ENCODE data around the gene SERPINA12.

DNA sequence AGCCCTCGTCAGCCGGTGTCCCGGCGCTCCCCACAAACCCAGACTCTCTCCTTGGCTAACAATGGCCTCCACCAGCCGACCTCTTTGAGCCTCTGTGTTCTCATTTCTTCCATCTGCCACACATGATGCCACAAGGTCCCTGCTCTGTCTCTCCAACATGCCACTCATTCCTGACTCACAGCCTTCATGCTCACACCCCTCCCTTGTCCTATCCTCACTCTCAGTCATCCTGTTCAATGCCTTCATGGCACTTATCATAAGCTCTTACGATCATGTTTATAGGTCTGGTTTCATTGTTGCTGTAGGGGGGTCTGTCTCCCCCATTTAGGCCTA lies 47.1 kb downstream of the SERPINA12 start:
- TF ChIP-seq POLR2AphosphoS5 (IDR thresholded peaks at IDR 0.05; ENCODE audit: low read depth): no peak
- no peak for TF ChIP-seq EZH2 (IDR thresholded peaks at IDR 0.05; ENCODE audit: low read depth, unreplicated experiment)
- TF ChIP-seq, protein P1, sequence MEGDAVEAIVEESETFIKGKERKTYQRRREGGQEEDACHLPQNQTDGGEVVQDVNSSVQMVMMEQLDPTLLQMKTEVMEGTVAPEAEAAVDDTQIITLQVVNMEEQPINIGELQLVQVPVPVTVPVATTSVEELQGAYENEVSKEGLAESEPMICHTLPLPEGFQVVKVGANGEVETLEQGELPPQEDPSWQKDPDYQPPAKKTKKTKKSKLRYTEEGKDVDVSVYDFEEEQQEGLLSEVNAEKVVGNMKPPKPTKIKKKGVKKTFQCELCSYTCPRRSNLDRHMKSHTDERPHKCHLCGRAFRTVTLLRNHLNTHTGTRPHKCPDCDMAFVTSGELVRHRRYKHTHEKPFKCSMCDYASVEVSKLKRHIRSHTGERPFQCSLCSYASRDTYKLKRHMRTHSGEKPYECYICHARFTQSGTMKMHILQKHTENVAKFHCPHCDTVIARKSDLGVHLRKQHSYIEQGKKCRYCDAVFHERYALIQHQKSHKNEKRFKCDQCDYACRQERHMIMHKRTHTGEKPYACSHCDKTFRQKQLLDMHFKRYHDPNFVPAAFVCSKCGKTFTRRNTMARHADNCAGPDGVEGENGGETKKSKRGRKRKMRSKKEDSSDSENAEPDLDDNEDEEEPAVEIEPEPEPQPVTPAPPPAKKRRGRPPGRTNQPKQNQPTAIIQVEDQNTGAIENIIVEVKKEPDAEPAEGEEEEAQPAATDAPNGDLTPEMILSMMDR (conservative IDR thresholded peaks at IDR 0.05; ENCODE audit: low read depth in 2 of 2): no peak
- TF ChIP-seq, protein P2, sequence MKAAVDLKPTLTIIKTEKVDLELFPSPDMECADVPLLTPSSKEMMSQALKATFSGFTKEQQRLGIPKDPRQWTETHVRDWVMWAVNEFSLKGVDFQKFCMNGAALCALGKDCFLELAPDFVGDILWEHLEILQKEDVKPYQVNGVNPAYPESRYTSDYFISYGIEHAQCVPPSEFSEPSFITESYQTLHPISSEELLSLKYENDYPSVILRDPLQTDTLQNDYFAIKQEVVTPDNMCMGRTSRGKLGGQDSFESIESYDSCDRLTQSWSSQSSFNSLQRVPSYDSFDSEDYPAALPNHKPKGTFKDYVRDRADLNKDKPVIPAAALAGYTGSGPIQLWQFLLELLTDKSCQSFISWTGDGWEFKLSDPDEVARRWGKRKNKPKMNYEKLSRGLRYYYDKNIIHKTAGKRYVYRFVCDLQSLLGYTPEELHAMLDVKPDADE (IDR thresholded peaks at IDR 0.05): no peak
- TF ChIP-seq JUNB (IDR thresholded peaks at IDR 0.05; ENCODE audit: unreplicated experiment): no peak
- TF ChIP-seq ZNF114 (CRISPR knock-in tag; IDR thresholded peaks at IDR 0.05): no peak
- no peak for TF ChIP-seq CREB1 (CRISPR knock-in tag; IDR thresholded peaks at IDR 0.05; ENCODE audit: low read depth)
